GM12878 (cell line): ENCODE results near the gene MDGA2. TPM values are rescaled to one million over a fixed set of nuclear protein-coding genes. Genes with fewer than 3 reads are reported as not detected.

Experiments used
- ATAC-seq: fragments of 200-7000 bp; cut with Tn5 transposase; 3 replicates; pipeline ENCODE4 v1.9.1; 2020; ENCODE audit warnings: mild to moderate bottlenecking, moderate library complexity
- BruUV-seq: library from RNA; stranded (reverse); fragments of 400-500 nt; replicated peaks from 2 replicates; lab custom pipeline; 2021; lab: Mats Ljungman, UMichigan
- CTCF ChIA-PET: fragments of 300-600 bp; sonication (Branson Sonifier 250); formaldehyde crosslinking; extraction: SDS; loops from one replicate; lab custom pipeline; 2021; ENCODE audit warnings: inconsistent platforms; lab: Yijun Ruan, JAX
- POLR2A ChIA-PET: fragments of 350-600 bp; formaldehyde crosslinking; extraction: SDS; loops from one replicate; lab custom pipeline; 2021; ENCODE audit warnings: inconsistent platforms; lab: Charles Lee
- RAD21 ChIA-PET: fragments of 300-600 bp; sonication (Branson Sonifier 250); formaldehyde crosslinking; loops from one replicate; lab custom pipeline; 2023; ENCODE audit warnings: antibody characterized with exemption; ENCODE audit not compliant: unreplicated experiment; lab: Charles Lee
- SMC1A ChIA-PET: fragments of 300-600 bp; sonication (Branson Sonifier 250); formaldehyde crosslinking; loops from one replicate; lab custom pipeline; 2023; ENCODE audit not compliant: unreplicated experiment, uncharacterized antibody; lab: Charles Lee
- DNase-seq: peaks from one replicate; pipeline ENCODE4 v3.0.0-alpha.2; 2011; ENCODE audit warnings: low read depth, low spot score
- FAIRE-seq: peaks from 3 replicates; lab custom pipeline; 2011; peaks lifted over from hg19 to GRCh38; lab: Jason Lieb, UNC
- H2AFZ ChIP-seq: 2 replicates; pipeline ENCODE4 v1.6.0; 2011; ENCODE audit warnings: low read depth, low read length, control low read depth; ENCODE audit not compliant: control insufficient read depth
- H3K27ac ChIP-seq: 2 replicates; pipeline ENCODE4 v1.5.1; 2011; ENCODE audit warnings: control low read depth; ENCODE audit not compliant: control insufficient read depth, insufficient read depth
- H3K27me3 ChIP-seq, 2 experiments: replicated peaks in 1 of 2; 2 replicates each; pipeline versions ENCODE4 v1.6.0 to v1.6.1; 2011; ENCODE audit warnings: low read length in 1 of 2; ENCODE audit not compliant: control insufficient read depth in 2 of 2, insufficient read depth in 2 of 2
- H3K36me3 ChIP-seq, 2 experiments: 2 replicates each; pipeline ENCODE4 v1.5.1; 2011; ENCODE audit warnings: low read length in 1 of 2; ENCODE audit not compliant: control insufficient read depth in 2 of 2, insufficient read depth in 2 of 2
- H3K4me1 ChIP-seq: 2 replicates; pipeline ENCODE4 v1.6.1; 2011; ENCODE audit warnings: mild to moderate bottlenecking, low read length, moderate library complexity, mixed read lengths; ENCODE audit not compliant: control insufficient read depth, insufficient read depth
- H3K4me2 ChIP-seq: 2 replicates; pipeline ENCODE4 v1.6.0; 2011; ENCODE audit warnings: control low read depth; ENCODE audit not compliant: control insufficient read depth, insufficient read depth
- H3K4me3 ChIP-seq: fragments of 200-600 bp; sonication (generic); 2 replicates; pipeline ENCODE4 v1.5.1; 2016
- H3K79me2 ChIP-seq: 2 replicates; pipeline ENCODE4 v1.6.0; 2011; ENCODE audit warnings: low read length; ENCODE audit not compliant: control insufficient read depth, insufficient read depth
- H3K9ac ChIP-seq: 2 replicates; pipeline ENCODE4 v1.8.0; 2011; ENCODE audit warnings: low read length, control low read depth, mixed read lengths; ENCODE audit not compliant: control insufficient read depth, insufficient read depth
- H3K9me3 ChIP-seq: replicated peaks from 3 replicates; pipeline ENCODE4 v1.5.1; 2011; ENCODE audit warnings: mild to moderate bottlenecking, low read length; ENCODE audit not compliant: control insufficient read depth, insufficient read depth
- H4K20me1 ChIP-seq: 2 replicates; pipeline ENCODE4 v1.6.0; 2011; ENCODE audit not compliant: control insufficient read depth, insufficient read depth
- DPF2 ChIP-seq: fragments of 450-650 bp; IDR thresholded peaks from 2 replicates; pipeline ENCODE4 v1.6.1; 2017; ENCODE audit warnings: mild to moderate bottlenecking
- E4F1 ChIP-seq: fragments of 450-650 bp; IDR thresholded peaks from 2 replicates; pipeline ENCODE4 v1.6.1; 2018; ENCODE audit warnings: borderline replicate concordance, mild to moderate bottlenecking; ENCODE audit not compliant: partially characterized antibody
- EGR1 ChIP-seq, 2 experiments: IDR thresholded peaks; 1 replicate in 1 of 2; 2 replicates in 1 of 2; pipeline ENCODE4 v1.6.1; 2011 to 2012; ENCODE audit warnings: low read depth in 2 of 2, low read length in 2 of 2, borderline replicate concordance in 1 of 2, mild to moderate bottlenecking in 1 of 2, moderate library complexity in 1 of 2
- ETV6 ChIP-seq, 2 experiments: fragments of 450-650 bp in 1 of 2; IDR thresholded peaks in 1 of 2; conservative IDR thresholded peaks in 1 of 2; 2 replicates each; pipeline ENCODE4 v1.6.1; 2014; ENCODE audit warnings: antibody characterized with exemption in 1 of 2, borderline replicate concordance in 1 of 2, low read depth in 1 of 2, mild to moderate bottlenecking in 1 of 2, moderate library complexity in 1 of 2
- HCFC1 ChIP-seq: fragments of 150-350 bp; IDR thresholded peaks from 2 replicates; pipeline ENCODE4 v1.6.1; 2014; ENCODE audit warnings: low read length
- HDAC2 ChIP-seq: fragments of 200-600 bp; sonication (generic); IDR thresholded peaks from 2 replicates; pipeline ENCODE4 v1.6.1; 2017
- IRF3 ChIP-seq: fragments of 450-650 bp; IDR thresholded peaks from 2 replicates; pipeline ENCODE4 v1.6.1; 2014; ENCODE audit warnings: mild to moderate bottlenecking
- PBX3 ChIP-seq: IDR thresholded peaks from 2 replicates; pipeline ENCODE4 v1.6.1; 2011; ENCODE audit warnings: mild to moderate bottlenecking, low read depth, low read length, moderate library complexity; ENCODE audit not compliant: insufficient replicate concordance
- POLR2A ChIP-seq: IDR thresholded peaks from 2 replicates; pipeline ENCODE4 v1.6.1; 2011; ENCODE audit warnings: low read depth, mild to moderate bottlenecking, low read length
- SREBF2 ChIP-seq: IDR thresholded peaks from 2 replicates; pipeline ENCODE4 v1.6.1; 2012; ENCODE audit warnings: mild to moderate bottlenecking, low read length
- ZBTB40 ChIP-seq: fragments of 450-650 bp; IDR thresholded peaks from 2 replicates; pipeline ENCODE4 v1.6.1; 2016; ENCODE audit warnings: mild to moderate bottlenecking, moderate library complexity, borderline replicate concordance
- WGBS: methylation state at CpG from one replicate; pipeline ENCODE4 v1.1.6; 2016; ENCODE audit warnings: low lambda C conversion rate; ENCODE audit not compliant: insufficient replicate concordance, insufficient coverage; ENCODE audit errors: missing lambda C conversion rate; 5-methylcytosine and 5-hydroxymethylcytosine counted together
- in situ Hi-C: fragments of 300-500 bp; cut with MboI; formaldehyde crosslinking; loops from 9 replicates; pipeline ENCODE4 v1.14.3; 2018; ENCODE audit warnings: mixed read lengths
- intact Hi-C: fragments of 100-400 bp; cut with micrococcal nuclease; formaldehyde crosslinking; loops from one replicate; pipeline ENCODE4 v1.14.2; 2022; ENCODE audit not compliant: unreplicated experiment
- polyA plus RNA-seq, 11 experiments: library from polyadenylated mRNA; depleted of rRNA in 4 of 11; unstranded in 6 of 11; stranded (reverse) in 5 of 11; fragments of >200 nt; fragmentation: Nextera tagmentation in 4 of 11; fragmentation: Illumina TruSeq in 1 of 11; extraction: Ambion mirVana in 4 of 11; extraction: Trizol in 1 of 11; gene quantifications; 1 replicate in 1 of 11; 2 replicates in 10 of 11; pipeline versions ENCODE4 v1.2.1 to v1.2.3, GENCODE V29; 2011 to 2016; ENCODE audit warnings: inconsistent platforms in 2 of 11, missing spikeins in 2 of 11, low read depth in 1 of 11
- total RNA-seq, 4 experiments: library from RNA; depleted of rRNA in 3 of 4; stranded (reverse); fragments of >200 nt in 3 of 4; fragmentation: Illumina TruSeq in 1 of 4; extraction: Trizol in 1 of 4; gene quantifications; 2 replicates each; pipeline versions ENCODE4 v1.2.1 to v1.2.3, GENCODE V29; 2013 to 2021
- TF ChIP-seq, protein P1 (sequence below): IDR thresholded peaks from 2 replicates; pipeline ENCODE4 v1.6.1; 2011; ENCODE audit warnings: low read depth, mild to moderate bottlenecking, low read length, moderate library complexity, borderline replicate concordance; ENCODE audit errors: extremely low read depth
- TF ChIP-seq, protein P2 (sequence below): IDR thresholded peaks from 2 replicates; pipeline ENCODE4 v1.6.1; 2011; ENCODE audit warnings: low read depth, low read length, improper control_type of control experiment, borderline replicate concordance

MDGA2 gene
- total and polyA plus RNA-seq, 10 of the 15 experiments (the other 5 are each of a cell fraction or from before 2014, with no cell fraction given), result not detected

DNA sequence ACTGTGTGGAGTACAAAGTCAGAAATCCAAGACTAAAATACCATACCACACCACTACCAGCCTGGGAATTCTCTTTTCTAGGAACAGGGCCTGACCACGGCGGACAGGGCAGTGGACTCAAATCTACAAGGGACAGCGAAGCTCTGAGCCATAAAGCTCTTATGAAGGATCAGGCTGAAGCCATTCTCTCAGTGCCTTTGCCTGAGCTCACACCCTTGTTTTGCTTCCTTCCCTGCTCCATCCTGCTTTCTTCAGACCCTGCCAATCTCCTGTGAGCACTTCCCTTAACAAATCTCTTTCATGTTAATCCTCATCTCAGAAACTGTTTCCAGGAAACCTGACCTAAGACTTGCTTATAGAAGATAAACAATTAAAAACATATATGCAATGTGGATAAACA, 398.5 kb downstream of the MDGA2 start (continued):
- TF ChIP-seq, protein P1, sequence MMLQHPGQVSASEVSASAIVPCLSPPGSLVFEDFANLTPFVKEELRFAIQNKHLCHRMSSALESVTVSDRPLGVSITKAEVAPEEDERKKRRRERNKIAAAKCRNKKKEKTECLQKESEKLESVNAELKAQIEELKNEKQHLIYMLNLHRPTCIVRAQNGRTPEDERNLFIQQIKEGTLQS, result no peak
- TF ChIP-seq ZBTB40, result no peak
- TF ChIP-seq HCFC1, result no peak

GRCh38 chr14:47273939-47274338, 401.5 kb downstream of the MDGA2 start:
- Histone ChIP-seq H3K79me2 (no peaks in the 10 kb centered on the region), H3K9ac (no peak overlapping the region), H3K4me2 (no peak overlapping the region), H2AFZ (no peak overlapping the region), H3K9me3 (no peaks in the 10 kb centered on the region), H3K27me3 (no peaks in the 10 kb centered on the region), H3K4me3 (no peak overlapping the region), H4K20me1 (no peaks in the 10 kb centered on the region), H3K27ac (no peak overlapping the region), H3K4me1 (no peaks in the 10 kb centered on the region), H3K36me3 (no peaks in the 10 kb centered on the region)
- DNase-seq (no peak), ATAC-seq (no peak), FAIRE-seq (no peak)
- intact Hi-C loops, result loop anchor here (10.0 kb wide), 1 partner anchor 1019 kb away; no protein-coding TSS in a partner anchor
- ChIA-PET SMC1A (no interaction called here), POLR2A (no interaction called here), RAD21 (no interaction called here), CTCF (no interaction called here)
- 42% methylated on average over 5 of the region's 5 CpGs for WGBS
- in situ Hi-C loops, result no loop called here
- no TSS peak for BruUV-seq
- TF ChIP-seq HDAC2 (no peak), EGR1 (IDR thresholded peaks at IDR 0.05; ENCODE audit: borderline replicate concordance in 1 of 2, low read depth in 2 of 2, low read length in 2 of 2) (no peak), E4F1 (no peak), POLR2A (no peak), SREBF2 (no peak), IRF3 (no peak), DPF2 (no peak), ETV6 (conservative IDR thresholded peaks at IDR 0.05 in 1 of 2, IDR thresholded peaks at IDR 0.05 in 1 of 2; ENCODE audit: borderline replicate concordance in 1 of 2, low read depth in 1 of 2) (no peak), PBX3 (no peak)
- TF ChIP-seq, protein P2, sequence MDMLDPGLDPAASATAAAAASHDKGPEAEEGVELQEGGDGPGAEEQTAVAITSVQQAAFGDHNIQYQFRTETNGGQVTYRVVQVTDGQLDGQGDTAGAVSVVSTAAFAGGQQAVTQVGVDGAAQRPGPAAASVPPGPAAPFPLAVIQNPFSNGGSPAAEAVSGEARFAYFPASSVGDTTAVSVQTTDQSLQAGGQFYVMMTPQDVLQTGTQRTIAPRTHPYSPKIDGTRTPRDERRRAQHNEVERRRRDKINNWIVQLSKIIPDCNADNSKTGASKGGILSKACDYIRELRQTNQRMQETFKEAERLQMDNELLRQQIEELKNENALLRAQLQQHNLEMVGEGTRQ, result no peak
